Ishikawa (cell line): Measurements from ENCODE around the gene DDHD1.

Experiments
- CEBPB ChIP-seq: IDR thresholded peaks from 2 replicates; pipeline ENCODE4 v1.6.1; 2012
- CREB1 ChIP-seq: IDR thresholded peaks from 2 replicates; pipeline ENCODE4 v1.6.1; 2012; ENCODE audit warnings: low read depth
- EGR1 ChIP-seq: IDR thresholded peaks from 2 replicates; pipeline ENCODE4 v1.6.1; 2012
- EP300 ChIP-seq: IDR thresholded peaks from 2 replicates; pipeline ENCODE4 v1.6.1; 2012; ENCODE audit warnings: borderline replicate concordance
- FOXM1 ChIP-seq: IDR thresholded peaks from 2 replicates; pipeline ENCODE4 v1.6.1; 2012; ENCODE audit warnings: low read depth, borderline replicate concordance
- NFIC ChIP-seq: IDR thresholded peaks from 2 replicates; pipeline ENCODE4 v1.6.1; 2012
- RAD21 ChIP-seq: IDR thresholded peaks from 2 replicates; pipeline ENCODE4 v1.6.1; 2012; ENCODE audit warnings: low read depth
- REST ChIP-seq: IDR thresholded peaks from 2 replicates; pipeline ENCODE4 v1.6.1; 2012; ENCODE audit warnings: low read depth, mild to moderate bottlenecking
- TAF1 ChIP-seq: IDR thresholded peaks from 2 replicates; pipeline ENCODE4 v1.6.1; 2012; ENCODE audit warnings: low read depth, mild to moderate bottlenecking
- TCF12 ChIP-seq: IDR thresholded peaks from 2 replicates; pipeline ENCODE4 v1.6.1; 2012; ENCODE audit warnings: low read depth
- TEAD4 ChIP-seq: IDR thresholded peaks from 2 replicates; pipeline ENCODE4 v1.6.1; 2012
- USF1 ChIP-seq: IDR thresholded peaks from 2 replicates; pipeline ENCODE4 v1.6.1; 2012
- YY1 ChIP-seq: IDR thresholded peaks from 2 replicates; pipeline ENCODE4 v1.6.1; 2012; ENCODE audit warnings: low read depth
- ZBTB7A ChIP-seq: IDR thresholded peaks from 2 replicates; pipeline ENCODE4 v1.6.1; 2012; ENCODE audit warnings: low read depth
- TF ChIP-seq, protein P1 (sequence below): IDR thresholded peaks from 2 replicates; pipeline ENCODE4 v1.6.1; 2012

DDHD1 gene

DNA sequence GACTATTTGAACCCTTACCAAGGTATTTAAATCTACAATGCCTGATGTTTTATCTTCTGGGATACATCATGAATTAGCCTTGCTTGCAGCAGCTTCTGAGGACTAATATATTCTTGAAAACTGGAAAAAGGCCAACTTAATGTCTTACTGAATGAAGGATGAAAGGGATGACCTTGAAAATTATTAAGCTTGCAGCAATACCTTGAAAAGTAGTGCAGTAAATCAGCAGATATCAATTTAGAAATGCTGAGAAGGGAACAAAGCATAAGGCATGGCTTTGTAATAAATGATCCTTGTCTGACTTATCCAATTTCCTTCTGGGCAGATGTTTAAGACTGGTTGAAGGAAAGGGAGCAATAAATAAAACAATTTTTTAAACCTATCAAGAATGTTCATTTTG is 165.0 kb downstream of the DDHD1 start:
- no peak for TF ChIP-seq EGR1
- TF ChIP-seq, protein P1, sequence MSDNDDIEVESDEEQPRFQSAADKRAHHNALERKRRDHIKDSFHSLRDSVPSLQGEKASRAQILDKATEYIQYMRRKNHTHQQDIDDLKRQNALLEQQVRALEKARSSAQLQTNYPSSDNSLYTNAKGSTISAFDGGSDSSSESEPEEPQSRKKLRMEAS: no peak
- TF ChIP-seq YY1: no peak
- no peak for TF ChIP-seq USF1
- TF ChIP-seq EP300: no peak
- no peak for TF ChIP-seq CREB1
- no peak for TF ChIP-seq ZBTB7A
- TF ChIP-seq NFIC: no peak
- no peak for TF ChIP-seq TAF1

DNA sequence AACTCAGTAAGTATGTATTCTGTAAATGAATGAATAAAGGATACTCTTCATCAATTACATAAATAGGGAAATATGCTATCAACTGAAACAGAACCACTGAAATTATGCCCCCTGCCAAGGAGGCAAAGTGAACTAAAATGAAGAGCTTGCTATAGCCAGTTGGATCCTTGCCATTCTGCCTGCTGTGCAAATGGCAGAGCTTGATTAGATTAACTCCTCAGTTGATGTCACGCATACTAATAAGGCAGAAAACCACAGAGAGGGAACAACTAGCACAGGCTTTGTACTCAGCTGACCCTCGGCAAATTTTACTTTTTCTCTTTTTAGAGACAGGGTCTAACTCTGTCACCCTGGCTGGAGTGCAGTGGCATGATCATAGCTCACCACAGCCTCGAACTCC is 165.6 kb downstream of the DDHD1 start:
- TF ChIP-seq FOXM1 (no peak), TCF12 (no peak), REST (no peak), TEAD4 (no peak), EGR1 (no peak), EP300 (no peak), USF1 (no peak), CREB1 (no peak), YY1 (no peak), NFIC (no peak), ZBTB7A (no peak), CEBPB (no peak), TAF1 (no peak), RAD21 (no peak)
- TF ChIP-seq, protein P1: no peak

DNA sequence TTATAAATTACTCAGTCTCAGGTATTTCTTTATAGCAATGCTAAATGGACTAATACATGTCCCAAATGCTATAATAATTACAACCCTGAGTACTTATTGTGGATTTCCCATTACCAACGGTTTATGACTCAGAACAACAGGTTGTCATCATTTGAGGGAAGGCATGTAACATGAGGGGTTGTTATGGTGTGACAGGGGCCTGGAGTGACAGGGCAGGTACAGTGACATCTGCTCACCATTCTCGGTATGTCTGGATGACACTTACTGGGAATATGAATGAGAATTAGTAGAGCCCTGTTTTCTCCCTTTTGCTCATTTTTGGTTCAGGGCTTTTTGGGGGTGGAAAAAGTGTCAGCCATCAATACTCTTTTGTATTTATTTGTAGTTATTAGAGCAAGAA is 166.1 kb downstream of the DDHD1 start:
- no peak for TF ChIP-seq TAF1
